Activated T-cell treated with anti-CD3 and anti-CD28 coated beads, Interleukin-2, amount 50 U/mL, for 24 hours (primary cell): Measurements from ENCODE around the gene GPR85.

ENCODE experiments used
- DNase-seq: peaks from one replicate; pipeline ENCODE4 v3.0.0-alpha.2; 2020
- H3K27ac Mint-ChIP-seq: 2 replicates; pipeline ENCODE4 v1.8.0; 2020; ENCODE audit warnings: mild to moderate bottlenecking, mixed read lengths
- H3K27me3 Mint-ChIP-seq: 2 replicates; pipeline ENCODE4 v1.8.0; 2020; ENCODE audit warnings: mixed read lengths
- H3K36me3 Mint-ChIP-seq: 2 replicates; pipeline ENCODE4 v1.8.0; 2020; ENCODE audit warnings: low read depth, mixed read lengths
- H3K4me1 Mint-ChIP-seq: 2 replicates; pipeline ENCODE4 v1.8.0; 2020; ENCODE audit warnings: low read depth, mixed read lengths
- H3K4me3 Mint-ChIP-seq: 2 replicates; pipeline ENCODE4 v1.8.0; 2020; ENCODE audit warnings: mild to moderate bottlenecking, moderate library complexity, mixed read lengths
- H3K9me3 Mint-ChIP-seq: 2 replicates; pipeline ENCODE4 v1.8.0; 2020; ENCODE audit warnings: mixed read lengths

The GPR85 gene

DNA sequence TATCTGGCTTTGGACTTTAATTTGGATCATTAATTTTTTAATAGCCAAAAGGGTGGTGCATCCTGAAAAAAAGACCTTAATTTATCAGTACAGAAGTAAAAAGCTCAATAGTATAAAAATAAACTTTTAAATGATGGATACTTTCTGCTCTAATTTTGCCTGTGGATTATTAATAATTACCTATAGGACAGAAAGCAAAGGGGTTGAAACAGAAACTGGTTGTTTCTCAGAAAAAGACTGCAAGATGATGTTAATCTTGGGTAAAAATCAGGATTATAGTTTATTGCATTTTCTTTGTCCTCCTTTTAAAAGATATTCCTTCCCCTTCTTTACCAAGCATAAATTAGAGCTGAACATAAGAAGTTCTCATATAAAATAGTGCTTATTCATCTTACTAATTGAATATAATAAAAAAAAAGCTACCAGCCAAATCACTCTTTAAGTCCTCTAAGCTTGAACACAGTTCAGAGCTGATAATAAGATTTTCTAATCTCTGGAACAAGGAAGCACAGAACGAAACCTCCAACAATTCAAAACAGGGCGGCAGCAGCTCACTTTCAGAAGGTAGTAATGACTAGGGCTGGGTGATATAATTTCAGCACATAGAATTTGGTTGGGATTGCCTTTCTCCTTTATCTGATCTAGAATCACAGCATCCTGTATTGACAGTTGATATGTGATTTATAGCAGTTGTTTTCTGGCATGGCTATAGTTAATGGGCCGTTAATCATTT is 8.1 kb upstream of the GPR85 start:
- Mint-ChIP-seq H3K36me3 (no peaks in the 10 kb centered on the region), H3K27me3 (peaks cover 39% of the 10 kb centered on the region), H3K4me1 (no peaks in the 10 kb centered on the region), H3K9me3 (no peaks in the 10 kb centered on the region), H3K27ac (no peak overlapping the region), H3K4me3 (no peak overlapping the region)
- no peak for DNase-seq

DNA sequence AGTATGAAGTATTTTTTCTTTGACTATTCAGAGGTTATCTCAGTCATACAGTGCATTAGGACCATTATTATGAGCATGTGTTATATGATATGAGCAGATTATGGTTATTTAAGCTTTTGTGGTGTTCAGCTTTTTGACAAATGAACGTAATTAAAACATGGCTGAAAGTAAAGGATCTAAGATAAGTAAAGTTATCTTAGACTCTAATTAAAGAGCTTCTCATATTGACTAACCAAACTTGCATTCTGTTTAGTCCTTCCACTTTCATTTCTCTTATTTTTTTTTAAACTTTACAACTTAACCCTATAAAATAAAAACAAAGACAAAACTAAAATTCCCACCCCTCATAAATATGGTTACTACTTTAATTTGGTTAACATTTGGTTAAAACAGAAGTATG is 6.9 kb upstream of the GPR85 start:
- Mint-ChIP-seq H3K36me3 (no peaks in the 10 kb centered on the region), H3K27me3 (peaks cover 42% of the 10 kb centered on the region), H3K9me3 (no peaks in the 10 kb centered on the region), H3K4me1 (no peaks in the 10 kb centered on the region), H3K4me3 (no peak overlapping the region), H3K27ac (no peak overlapping the region)
- DNase-seq: no peak

DNA sequence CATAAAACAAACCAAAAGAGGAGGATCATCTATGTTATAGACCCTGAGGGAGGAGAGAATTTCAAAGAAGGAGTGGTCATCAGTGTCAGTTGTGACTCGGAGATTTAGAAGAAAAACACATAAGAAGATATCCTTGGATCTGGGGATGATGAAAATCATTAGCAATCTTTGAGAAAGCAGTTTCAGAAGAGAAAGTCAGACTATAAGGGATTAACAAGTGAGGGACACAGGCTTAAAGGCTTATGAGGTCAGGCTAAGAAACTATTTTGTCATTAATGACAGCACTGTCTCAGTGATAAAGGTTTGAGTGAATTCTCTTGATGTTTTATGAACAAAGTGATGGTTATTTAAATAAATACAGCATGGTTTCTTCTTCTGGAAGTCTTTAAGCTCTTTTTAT is 6.1 kb upstream of the GPR85 start:
- no peak overlapping the region for H3K27ac Mint-ChIP-seq
- no peaks in the 10 kb centered on the region for H3K36me3 Mint-ChIP-seq
- no peaks in the 10 kb centered on the region for H3K4me1 Mint-ChIP-seq
- H3K27me3 Mint-ChIP-seq: peaks cover 50% of the 10 kb centered on the region
- no peak for DNase-seq
- no peaks in the 10 kb centered on the region for H3K9me3 Mint-ChIP-seq
- H3K4me3 Mint-ChIP-seq: no peak overlapping the region

DNA sequence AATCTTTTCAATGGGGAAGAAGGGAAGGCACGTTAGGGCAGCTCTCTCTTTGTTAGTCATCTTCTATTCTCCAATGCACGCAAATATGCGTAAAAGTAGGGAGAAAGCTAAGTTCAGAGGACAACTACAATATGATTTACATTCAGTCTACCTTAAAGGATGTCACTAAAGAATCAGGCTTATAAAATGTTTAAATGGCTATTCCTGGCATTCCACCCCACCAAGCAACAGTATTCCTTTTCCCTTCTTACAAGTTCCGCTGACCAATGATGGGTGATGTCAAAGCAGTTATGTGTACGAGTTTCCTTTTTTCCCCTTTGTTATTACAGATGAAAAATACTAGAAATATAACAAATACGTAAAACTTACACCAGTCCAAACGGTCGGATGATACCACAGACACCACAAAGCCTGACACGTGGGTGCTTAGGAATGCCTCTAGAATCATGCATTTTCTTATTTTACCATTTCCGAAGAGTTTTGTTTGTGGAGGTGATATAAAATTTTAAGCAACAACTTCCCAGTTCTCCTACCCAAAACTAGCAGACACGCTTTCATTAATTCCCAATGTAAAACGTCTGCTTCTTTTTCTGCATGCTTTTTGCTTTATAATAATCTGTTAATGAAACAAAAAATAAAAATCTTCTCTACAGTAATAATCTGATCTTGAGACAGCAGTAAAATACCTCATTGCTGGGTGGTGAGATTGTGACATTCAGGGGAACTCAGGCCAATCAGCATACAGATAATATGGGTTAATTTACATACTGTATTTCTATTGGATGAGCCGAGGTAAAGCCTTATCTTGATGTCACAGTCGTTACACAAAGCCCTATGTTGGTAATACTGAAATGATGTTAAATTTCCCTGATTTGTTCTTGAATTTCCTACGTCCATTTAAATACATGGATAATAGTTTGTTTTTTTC is 708 bp upstream of the GPR85 start:
- Mint-ChIP-seq H3K9me3 (no peaks in the 10 kb centered on the region), H3K27ac (no peak overlapping the region), H3K4me1 (peaks cover 6% of the 10 kb centered on the region), H3K4me3 (no peak overlapping the region), H3K27me3 (peaks cover 73% of the 10 kb centered on the region), H3K36me3 (no peaks in the 10 kb centered on the region)
- no peak for DNase-seq

DNA sequence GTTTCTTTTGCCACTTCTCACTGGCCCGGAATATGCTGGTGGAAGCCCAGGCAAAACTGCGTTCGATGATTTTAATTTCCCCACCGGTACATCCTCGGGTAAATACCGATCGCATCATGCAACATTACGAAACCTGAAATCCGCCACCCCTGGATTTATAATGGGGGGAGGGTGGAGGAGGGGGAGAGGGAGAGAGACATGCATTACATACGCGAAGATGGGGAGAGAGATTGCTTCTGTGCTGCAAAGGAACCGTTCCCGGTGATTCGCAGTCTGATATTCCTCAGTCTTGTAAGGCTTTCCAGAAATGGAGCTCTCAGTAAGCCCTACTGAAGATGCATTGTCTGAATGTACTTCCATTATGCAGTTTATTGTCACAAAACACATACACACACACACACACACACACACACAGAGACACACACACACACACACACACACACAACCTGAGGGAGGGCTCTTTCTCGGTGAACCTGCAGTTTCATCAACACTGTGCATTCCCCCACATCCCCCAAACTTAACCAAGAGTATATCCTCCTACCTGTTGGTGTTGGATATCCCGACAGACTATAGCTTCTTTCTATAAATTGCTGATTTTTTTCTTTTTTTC is 741 bp downstream of the GPR85 start:
- Mint-ChIP-seq H3K36me3 (no peaks in the 10 kb centered on the region), H3K9me3 (no peaks in the 10 kb centered on the region), H3K4me1 (peaks cover 6% of the 10 kb centered on the region), H3K27me3 (peaks cover 76% of the 10 kb centered on the region), H3K27ac (no peak overlapping the region), H3K4me3 (no peak overlapping the region)
- no peak for DNase-seq

DNA sequence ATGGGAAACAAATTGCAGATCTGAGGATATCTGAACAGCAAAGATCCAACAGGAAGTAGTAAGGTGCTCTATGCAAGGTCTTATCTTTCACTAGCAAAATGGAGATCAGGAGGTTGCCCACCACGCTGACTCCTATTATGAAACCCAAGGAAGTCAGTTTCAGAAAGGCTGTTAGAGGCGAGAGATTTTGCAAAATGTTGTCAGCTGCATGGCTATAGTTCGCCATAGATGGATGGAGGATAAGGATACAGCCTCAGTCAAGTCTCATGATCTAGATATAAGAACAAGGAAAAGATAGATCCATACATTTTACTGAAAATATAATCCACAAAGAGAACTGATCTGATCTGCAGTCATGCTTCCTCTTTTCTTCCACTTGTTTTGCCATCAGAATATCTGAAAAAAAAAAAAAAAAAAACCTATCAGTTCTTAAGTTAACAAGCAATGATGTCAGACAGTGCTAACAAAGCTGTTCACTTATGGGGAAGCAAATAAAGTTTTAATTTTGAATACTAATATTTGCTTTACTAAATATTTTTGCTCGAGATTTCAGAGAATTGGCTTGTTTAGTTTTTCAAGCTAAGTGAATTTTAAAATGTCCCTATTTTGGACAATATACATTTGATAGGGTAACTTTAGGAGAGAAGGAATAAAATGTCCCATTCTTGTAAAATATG is 2.0 kb downstream of the GPR85 start:
- no peaks in the 10 kb centered on the region for H3K9me3 Mint-ChIP-seq
- no peak overlapping the region for H3K4me3 Mint-ChIP-seq
- peaks cover 6% of the 10 kb centered on the region for H3K4me1 Mint-ChIP-seq
- no peak for DNase-seq
- peaks cover 77% of the 10 kb centered on the region for H3K27me3 Mint-ChIP-seq
- no peak overlapping the region for H3K27ac Mint-ChIP-seq
- H3K36me3 Mint-ChIP-seq: no peaks in the 10 kb centered on the region

DNA sequence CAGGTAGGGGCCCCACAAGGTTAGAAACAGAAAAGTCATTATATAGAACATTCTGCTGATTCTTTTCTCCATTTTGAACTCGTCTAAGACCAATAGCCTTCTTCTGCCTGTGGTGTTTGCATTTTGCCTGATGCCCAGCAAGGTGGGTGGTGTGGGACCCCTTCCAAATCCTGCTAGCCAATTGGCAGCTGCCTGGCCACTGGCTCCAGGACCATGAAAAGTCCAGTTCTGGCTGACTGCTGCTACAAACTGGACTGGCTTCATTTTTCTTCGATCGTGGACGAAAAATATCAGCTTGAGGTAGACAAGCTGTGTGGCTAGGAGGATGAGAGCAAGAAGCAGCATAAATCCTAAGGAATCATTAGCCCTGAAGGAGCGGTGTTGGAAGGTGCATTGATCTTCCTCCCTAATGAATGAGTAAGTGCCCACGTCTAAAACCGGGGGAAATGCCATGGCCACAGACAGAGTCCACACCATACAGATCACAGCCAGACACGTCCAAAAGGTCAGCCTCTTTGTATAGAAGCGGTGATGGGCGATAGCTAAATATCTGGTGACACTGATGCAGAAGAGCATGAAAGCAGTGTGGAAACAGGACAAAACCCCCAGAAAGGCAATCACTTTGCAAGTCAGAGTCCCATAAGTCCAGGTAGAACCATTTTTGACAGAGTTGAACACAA is 2.7 kb downstream of the GPR85 start:
- no peaks in the 10 kb centered on the region for H3K36me3 Mint-ChIP-seq
- peaks cover 77% of the 10 kb centered on the region for H3K27me3 Mint-ChIP-seq
- no peak for DNase-seq
- H3K4me3 Mint-ChIP-seq: no peak overlapping the region
- H3K4me1 Mint-ChIP-seq: peaks cover 6% of the 10 kb centered on the region
- no peak overlapping the region for H3K27ac Mint-ChIP-seq
- H3K9me3 Mint-ChIP-seq: no peaks in the 10 kb centered on the region

DNA sequence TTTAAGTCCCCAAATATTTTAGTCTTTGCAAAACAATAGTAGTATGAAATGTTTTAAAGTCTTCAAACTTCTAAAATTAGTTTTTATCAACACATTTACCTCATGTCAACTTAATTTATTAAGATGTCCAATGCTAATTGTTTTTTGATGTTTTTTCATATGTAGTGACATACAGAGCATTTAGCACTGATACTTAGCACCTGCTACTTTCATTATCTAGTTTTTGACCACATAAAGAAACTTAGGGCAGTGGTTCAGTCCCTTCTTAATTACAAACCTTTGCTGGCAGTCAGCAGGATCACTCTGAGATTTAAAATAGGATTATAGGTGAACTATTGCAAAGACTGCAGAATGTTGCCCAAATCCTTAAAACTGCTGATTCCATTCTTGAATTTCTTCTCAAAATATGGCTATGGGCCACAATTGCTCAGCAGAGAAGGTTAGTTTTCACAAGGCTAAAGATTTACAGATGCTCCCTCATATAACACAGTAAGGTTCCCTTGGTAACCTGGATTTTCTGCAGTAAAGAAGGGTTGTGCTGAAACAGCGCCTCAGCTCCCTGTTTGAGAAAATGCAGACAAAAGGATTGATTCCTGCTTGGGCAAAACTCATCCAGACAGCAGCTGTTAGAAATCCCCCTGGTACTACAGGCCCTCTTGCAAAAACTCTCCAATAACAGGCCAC is 3.4 kb downstream of the GPR85 start:
- no peaks in the 10 kb centered on the region for H3K9me3 Mint-ChIP-seq
- no peaks in the 10 kb centered on the region for H3K36me3 Mint-ChIP-seq
- DNase-seq: no peak
- H3K27me3 Mint-ChIP-seq: peaks cover 72% of the 10 kb centered on the region
- no peak overlapping the region for H3K27ac Mint-ChIP-seq
- H3K4me1 Mint-ChIP-seq: peaks cover 6% of the 10 kb centered on the region
- H3K4me3 Mint-ChIP-seq: no peak overlapping the region

DNA sequence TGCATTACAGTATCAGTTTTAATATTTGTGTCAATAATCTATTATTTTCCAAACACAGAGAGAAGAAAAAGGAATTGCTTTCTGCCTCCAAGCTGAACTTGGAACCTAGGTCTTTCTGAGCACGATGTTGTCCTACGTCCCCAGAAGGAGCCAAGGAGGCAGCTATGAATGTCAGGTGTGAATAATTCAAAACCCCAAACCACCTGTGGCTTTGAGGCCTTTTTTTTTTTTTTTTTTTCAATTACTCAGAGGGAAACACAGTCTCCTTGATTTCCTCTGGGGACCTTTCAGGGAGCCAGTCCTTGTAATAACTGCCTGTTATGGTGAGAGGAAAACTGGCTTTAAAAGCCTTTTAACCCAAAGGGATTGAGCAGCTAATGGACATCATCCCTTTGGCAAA is 8.3 kb downstream of the GPR85 start:
- no peaks in the 10 kb centered on the region for H3K9me3 Mint-ChIP-seq
- no peaks in the 10 kb centered on the region for H3K36me3 Mint-ChIP-seq
- no peaks in the 10 kb centered on the region for H3K4me1 Mint-ChIP-seq
- DNase-seq: no peak
- peaks cover 40% of the 10 kb centered on the region for H3K27me3 Mint-ChIP-seq
- H3K27ac Mint-ChIP-seq: no peak overlapping the region
- no peak overlapping the region for H3K4me3 Mint-ChIP-seq

DNA sequence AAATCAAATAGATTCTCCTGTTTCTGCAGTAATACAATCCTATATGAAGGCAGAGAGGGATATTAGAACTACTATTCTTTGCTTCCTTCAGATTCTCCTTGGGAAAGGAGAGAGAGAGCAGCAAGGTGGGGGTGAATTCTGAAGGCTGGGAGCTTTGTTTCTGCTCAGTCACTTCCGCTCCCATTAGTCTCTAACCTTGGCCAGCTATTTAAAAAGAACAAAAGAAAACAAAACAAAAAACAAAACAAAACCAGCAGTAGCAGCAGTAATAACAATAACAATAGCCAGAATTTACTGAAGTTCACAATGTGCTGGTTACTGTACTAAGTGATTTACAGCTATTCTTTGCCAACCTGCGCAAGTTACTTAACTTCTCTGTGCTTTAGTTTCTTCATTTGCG is 9.9 kb downstream of the GPR85 start:
- H3K4me1 Mint-ChIP-seq: no peaks in the 10 kb centered on the region
- H3K36me3 Mint-ChIP-seq: no peaks in the 10 kb centered on the region
- DNase-seq: no peak
- H3K27me3 Mint-ChIP-seq: peaks cover 27% of the 10 kb centered on the region
- no peaks in the 10 kb centered on the region for H3K9me3 Mint-ChIP-seq
- H3K4me3 Mint-ChIP-seq: no peak overlapping the region
- no peak overlapping the region for H3K27ac Mint-ChIP-seq

DNA sequence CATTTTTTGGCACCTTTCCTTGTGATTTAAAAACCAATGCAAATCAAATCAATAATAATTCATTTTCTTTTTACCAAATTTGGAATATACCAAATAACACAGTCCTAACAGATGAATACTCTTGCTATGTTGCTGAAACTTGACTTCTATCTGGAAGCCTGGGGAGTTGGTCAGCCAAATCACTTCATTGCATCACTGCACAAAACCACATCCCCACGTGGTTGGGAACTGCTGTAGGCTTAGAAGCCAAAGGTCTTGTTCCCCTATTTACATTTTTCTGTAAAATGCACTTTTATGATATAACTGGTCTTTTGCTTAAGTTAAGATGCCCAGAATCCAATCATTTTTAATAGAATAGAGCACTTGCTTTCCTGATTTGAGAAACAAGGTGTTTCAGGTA is 15.2 kb downstream of the GPR85 start:
- DNase-seq: no peak
- H3K4me1 Mint-ChIP-seq: no peaks in the 10 kb centered on the region
- H3K27me3 Mint-ChIP-seq: peaks cover 7% of the 10 kb centered on the region
- no peaks in the 10 kb centered on the region for H3K36me3 Mint-ChIP-seq
- no peak overlapping the region for H3K27ac Mint-ChIP-seq
- H3K9me3 Mint-ChIP-seq: no peaks in the 10 kb centered on the region
- H3K4me3 Mint-ChIP-seq: no peak overlapping the region

DNA sequence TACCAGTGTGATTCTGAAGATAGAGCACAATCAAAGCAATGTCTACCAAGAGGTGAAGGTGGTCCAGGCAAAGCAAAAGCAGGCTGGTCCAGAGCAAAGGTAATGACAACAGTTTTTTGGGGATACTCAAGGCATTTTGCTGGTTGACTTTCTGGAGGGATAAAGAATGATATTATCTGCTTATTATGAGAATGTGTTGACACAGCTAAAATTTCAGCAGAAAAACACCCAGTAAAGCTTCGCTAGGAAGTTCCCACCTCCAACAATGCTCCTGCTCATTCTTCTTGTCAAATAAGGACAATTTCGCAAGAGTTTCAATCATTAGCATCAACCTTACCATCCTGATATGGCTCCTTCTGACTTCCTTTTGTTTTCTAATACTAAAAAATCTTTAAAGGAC is 24.1 kb downstream of the GPR85 start:
- no peaks in the 10 kb centered on the region for H3K9me3 Mint-ChIP-seq
- no peak for DNase-seq
- no peak overlapping the region for H3K27ac Mint-ChIP-seq
- H3K4me3 Mint-ChIP-seq: no peak overlapping the region
- peaks cover 30% of the 10 kb centered on the region for H3K27me3 Mint-ChIP-seq
- no peaks in the 10 kb centered on the region for H3K4me1 Mint-ChIP-seq
- H3K36me3 Mint-ChIP-seq: no peaks in the 10 kb centered on the region

DNA sequence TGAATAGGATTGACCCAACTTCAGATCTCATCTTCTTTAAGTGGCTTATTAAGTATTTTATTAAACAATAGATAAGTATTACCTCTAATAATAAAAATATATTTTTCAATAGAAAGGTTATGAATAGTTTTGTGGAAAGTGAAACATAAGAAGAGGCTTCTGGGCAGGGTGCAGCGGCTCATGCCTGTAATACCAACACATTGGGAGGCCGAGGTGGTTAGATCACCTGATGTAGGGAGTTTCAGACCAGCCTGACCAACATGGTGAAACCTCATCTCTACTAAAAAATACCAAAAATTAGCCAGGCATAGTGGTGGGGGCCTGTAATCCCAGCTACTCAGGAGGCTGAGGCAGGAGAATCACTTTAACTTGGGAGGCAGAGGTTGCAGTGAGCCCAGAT is 26.5 kb downstream of the GPR85 start:
- Mint-ChIP-seq H3K36me3 (no peaks in the 10 kb centered on the region), H3K4me1 (no peaks in the 10 kb centered on the region), H3K27ac (no peak overlapping the region)

DNA sequence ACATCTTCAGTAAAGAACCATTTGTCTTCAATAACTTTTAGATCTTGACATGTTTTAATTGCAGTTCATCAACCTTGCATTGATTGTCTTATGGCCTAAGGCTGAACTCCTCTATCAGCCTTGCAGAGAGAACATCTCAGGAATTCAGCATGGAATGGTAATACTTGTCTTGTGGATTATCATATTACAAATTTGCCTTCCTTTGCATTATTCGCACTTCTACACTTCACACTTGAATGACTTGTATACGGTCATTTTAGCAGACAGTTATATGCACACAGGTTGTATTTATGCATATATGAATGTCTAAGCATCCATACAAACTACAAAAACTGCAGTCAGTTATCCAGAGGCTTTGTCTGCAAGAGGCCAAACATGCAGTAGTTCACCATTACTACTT is 31.7 kb downstream of the GPR85 start:
- H3K27ac Mint-ChIP-seq: no peak overlapping the region
- no peaks in the 10 kb centered on the region for H3K4me1 Mint-ChIP-seq
- no peak for DNase-seq
- peaks cover 51% of the 10 kb centered on the region for H3K27me3 Mint-ChIP-seq
- no peaks in the 10 kb centered on the region for H3K36me3 Mint-ChIP-seq
- peaks cover 7% of the 10 kb centered on the region for H3K9me3 Mint-ChIP-seq
- H3K4me3 Mint-ChIP-seq: no peak overlapping the region

More for the DNA sequence above, 26.5 kb downstream of the GPR85 start:
- H3K4me3 Mint-ChIP-seq: no peak overlapping the region
- no peak for DNase-seq
- H3K27me3 Mint-ChIP-seq: peaks cover 31% of the 10 kb centered on the region
- no peaks in the 10 kb centered on the region for H3K9me3 Mint-ChIP-seq
